ENCODE results near the gene APOL4.
"Not testable (repeated sequence)": the region's sequence is repeated elsewhere in the genome, so short reads cannot be mapped to it uniquely, and the experiment has no call there.

The APOL4 gene

GRCh38 chr22:36204632-36205015 is 3.0 kb upstream of the APOL4 start:
- DNase-seq, result no peak

DNA sequence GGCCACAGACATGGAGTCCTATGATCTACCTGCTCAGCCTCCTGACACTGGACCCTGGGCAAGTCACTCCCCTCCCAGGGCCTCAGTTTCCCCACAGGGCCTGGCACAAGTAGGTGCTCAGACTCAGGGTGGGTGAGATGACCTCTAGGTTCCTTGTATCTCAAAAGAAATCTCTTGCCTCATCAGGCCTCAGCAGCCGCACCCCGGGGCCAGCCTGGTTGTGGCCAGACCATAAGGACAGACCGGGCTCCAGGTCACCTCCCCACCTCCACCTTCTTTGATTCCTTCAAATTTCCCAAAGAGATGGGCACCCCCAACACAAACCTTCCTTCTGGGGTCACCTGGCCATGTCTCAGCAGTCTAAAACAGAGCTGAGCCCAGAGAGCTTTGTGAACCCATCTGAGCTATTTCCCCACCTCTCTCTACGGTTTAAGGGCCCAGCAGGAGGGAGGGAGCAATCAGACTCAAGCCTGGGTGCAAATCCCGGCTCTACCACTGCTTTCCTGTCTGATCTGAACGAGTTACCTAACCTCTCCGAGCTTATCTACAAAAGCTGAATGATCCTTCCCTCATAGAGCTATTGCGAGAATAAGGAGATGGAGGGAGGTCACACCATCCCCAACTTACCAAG is 2.5 kb upstream of the APOL4 start:
- DNase-seq, result no peak

GRCh38 chr22:36203441-36203840 is 1.8 kb upstream of the APOL4 start:
- DNase-seq, result not testable (repeated sequence)

DNA sequence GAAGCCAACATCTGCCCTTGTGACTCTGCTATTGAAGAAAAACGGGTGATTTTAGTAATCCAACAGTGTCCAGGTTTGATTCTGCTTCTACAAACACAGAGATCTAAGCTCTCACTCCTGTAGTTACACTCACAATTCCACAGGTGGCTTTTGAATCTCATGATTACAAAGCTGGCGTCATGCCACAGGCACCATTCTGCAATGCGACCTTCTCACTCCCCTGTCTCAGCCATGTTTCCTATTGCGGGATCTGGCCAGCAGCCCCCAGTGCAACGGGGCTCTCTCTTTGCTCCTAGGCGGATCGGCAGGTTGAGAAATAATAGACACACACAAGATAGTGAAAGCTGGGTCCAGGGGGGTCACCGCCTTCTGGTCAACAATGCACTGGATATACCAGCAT is 1.3 kb upstream of the APOL4 start:
- DNase-seq, result not testable (repeated sequence)

- DNase-seq, result not testable (repeated sequence)
These were observed 584 bp downstream of the APOL4 start for GRCh38 chr22:36201025-36201424.

- no peak for DNase-seq
These were observed 2.5 kb downstream of the APOL4 start for GRCh38 chr22:36199001-36199551.

DNA sequence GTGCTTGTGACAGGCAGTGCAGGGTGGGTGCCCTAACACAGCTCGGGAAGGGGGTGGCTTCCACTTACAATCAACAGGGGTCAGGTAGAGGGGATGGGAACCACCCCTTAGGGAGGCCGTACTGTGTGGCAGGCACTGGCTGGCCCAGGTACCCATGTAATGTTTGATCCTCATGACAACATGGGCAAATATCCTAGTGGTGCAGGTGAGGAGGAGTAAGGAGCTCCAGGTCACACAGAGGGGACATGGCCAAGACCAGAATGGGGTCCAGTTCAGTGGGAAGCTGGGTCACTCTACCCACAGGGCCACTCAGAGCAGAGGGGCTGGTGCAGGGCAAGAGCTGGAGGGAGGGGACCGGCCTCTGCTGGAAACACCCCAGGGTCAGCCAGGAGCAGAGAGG is 3.1 kb downstream of the APOL4 start:
- DNase-seq, result no peak

GRCh38 chr22:36197514-36198146 is 4.0 kb downstream of the APOL4 start:
- DNase-seq, result no peak

DNA sequence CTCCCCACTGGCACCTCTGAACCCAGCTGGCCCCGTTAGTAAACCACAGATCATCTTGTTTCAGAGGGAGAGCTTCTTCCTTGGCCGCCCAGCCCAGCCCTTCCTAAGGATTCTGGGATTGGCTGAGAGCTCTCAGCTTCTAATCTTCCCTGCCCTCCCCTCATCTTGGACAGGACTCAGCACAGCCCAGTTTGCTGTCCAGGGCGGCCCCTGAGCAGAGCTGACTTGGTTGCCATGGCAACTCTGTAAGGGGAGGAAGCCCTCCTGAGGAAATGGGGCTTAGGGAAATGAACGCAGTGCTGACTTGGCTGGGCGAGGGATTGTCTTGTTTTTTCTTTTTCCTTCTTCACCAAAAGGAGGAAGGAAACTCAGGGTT is 4.6 kb downstream of the APOL4 start:
- no peak for DNase-seq

DNA sequence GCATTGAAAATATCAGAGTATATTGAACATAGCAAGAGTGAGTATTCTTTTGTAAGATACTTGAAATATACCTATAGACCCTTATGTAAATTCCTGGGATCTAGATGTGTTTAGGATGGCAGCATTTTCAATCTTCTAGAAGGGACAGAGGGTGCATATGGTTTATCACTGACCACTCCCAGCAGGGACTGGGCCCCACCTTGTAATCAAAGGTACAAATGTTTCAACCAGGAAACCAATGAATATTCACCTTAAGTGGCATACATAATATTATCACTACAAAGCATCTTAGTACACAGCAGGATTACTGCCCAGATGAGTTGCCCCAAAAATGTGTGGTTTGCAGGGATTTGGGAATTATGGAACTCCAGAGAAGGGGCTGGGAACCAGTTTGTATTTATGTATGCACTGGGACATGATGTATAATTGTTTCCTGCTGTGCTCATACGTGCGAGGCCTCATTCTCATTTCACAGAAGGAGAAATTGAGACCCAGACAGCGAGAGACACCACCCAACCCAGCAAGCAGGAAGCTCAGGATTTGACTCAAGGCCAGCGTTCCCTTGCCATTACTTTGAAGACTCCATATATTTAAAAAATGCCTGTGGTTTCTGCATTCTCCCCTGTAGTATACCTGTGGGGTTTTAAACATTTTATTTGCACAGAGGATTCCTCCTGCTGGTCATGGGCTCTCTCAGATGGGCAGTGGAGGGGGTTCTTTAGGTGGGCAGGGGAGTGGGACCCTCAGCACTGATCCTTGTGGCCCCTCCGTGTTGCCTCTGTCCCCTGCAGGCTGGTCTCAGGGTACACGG is 5.2 kb downstream of the APOL4 start:
- DNase-seq, result no peak

GRCh38 chr22:36194971-36195370 is 6.6 kb downstream of the APOL4 start:
- no peak for DNase-seq

GRCh38 chr22:36194385-36194784 is 7.2 kb downstream of the APOL4 start:
- no peak for DNase-seq

- DNase-seq, result no peak
These were observed 8.0 kb downstream of the APOL4 start for GRCh38 chr22:36193577-36193976.

DNA sequence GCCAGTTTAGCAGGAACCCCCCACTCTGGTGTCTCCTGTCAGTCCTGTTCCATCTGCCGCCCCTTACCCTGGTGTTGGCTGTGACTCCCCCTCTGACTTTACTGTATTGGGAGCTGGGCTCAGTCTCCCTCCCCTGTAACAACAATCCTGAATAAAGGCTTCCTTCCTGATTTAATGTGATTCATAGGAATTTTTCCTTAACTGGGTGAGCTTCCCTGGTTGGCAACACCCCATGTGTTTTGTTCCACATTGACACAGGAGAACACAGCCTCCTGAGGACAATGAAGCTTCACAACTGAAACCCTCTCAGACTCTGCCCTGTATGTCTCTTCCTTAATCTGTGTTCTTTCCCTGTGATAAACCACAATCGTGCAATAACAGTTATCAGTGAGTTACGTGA is 8.4 kb downstream of the APOL4 start:
- DNase-seq, result no peak

- no peak for DNase-seq
These were observed 9.1 kb downstream of the APOL4 start for GRCh38 chr22:36192542-36192941.

- DNase-seq, result no peak
These were observed 10.3 kb downstream of the APOL4 start for GRCh38 chr22:36191106-36191836.

GRCh38 chr22:36187862-36188261 is 13.7 kb downstream of the APOL4 start:
- not testable (repeated sequence) for DNase-seq

GRCh38 chr22:36185828-36186624 is 15.6 kb downstream of the APOL4 start:
- DNase-seq, result no peak

GRCh38 chr22:36184433-36185025 is 17.1 kb downstream of the APOL4 start:
- no peak for DNase-seq

DNA sequence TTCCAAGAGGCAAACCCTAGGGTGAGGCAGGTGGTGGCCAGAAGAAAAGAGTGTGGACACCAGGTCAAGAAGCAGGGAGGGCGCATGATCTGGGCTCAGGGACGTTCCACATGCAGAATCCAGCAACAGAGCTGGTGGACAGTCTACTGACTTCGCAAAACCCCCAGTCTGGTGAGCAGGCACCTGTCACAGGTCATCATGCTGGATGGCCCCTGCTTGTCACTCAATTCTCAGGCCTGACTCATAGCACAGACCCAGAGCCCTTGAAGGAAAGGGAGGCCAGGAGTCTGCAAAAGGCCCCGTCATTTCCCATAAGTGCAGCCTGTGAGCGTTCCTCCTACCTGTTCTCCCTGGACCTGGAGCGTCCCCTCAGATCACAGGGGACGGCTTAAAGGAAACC is 18.2 kb downstream of the APOL4 start:
- DNase-seq, result no peak

DNA sequence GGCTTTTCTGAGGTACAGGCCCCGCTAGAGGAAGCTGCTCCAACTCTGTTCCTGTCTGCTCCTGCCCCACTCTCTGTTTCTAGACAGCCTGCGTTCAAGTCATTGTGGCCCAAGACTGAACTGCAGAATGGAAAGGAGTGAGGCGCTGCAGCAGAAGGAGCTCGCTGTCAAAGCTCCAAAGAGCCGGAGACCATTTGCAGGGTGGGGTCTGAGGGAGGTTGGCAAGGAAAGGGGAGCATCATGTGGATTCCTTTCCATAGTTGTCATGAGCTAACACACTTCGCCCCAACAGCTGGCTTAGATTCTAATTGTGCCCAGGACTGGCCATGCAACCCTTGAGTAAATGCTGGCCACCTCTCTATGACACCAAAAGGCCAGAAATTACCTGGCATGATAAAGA is 18.8 kb downstream of the APOL4 start:
- DNase-seq, result no peak

DNA sequence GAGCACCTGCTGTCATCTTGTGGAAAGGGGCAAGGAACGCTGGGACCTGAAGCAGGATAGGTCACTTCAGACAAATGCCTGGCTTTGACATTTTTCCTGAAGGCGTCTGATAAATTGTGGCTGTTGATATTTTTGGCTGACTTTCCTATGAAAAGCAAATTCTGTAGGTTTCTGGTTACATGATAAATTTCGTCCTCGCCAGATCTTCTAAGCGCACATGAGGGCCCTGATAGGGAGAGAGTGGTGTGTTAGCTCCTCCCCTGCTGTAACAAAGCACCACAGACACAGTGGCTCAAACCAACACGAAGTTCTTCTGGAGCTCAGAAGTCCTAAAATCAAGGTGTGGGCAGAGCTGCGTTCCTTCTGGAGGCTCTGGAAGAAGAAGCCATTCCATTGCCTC is 19.6 kb downstream of the APOL4 start:
- DNase-seq, result no peak

All from effector CD8-positive, alpha-beta T cell (primary cell).